Psoas muscle (tissue), 8 donors: ENCODE measurements around the gene TBC1D30. TPM values are rescaled to one million over a fixed set of nuclear protein-coding genes. Genes with fewer than 3 reads are reported as not detected.
"Not testable (repeated sequence)": the region's sequence is repeated elsewhere in the genome, so short reads cannot be mapped to it uniquely, and the experiment has no call there.

Experiments used
- ATAC-seq, 4 donors: fragments of 200-7000 bp; cut with Tn5 transposase; one replicate each; pipeline ENCODE4 v1.9.1; 2020; ENCODE audit warnings: moderate library complexity in 3 of 4, mild to moderate bottlenecking in 2 of 4
- DNase-seq, 2 donors: peaks; one replicate each; pipeline ENCODE4 v3.0.0-alpha.2; 2020
- H3K27ac ChIP-seq: fragments of 200-600 bp; one replicate; pipeline ENCODE4 v1.8.0; 2022
- H3K27me3 ChIP-seq, 3 donors: fragments of 200-600 bp in 1 of 3; one replicate each; pipeline versions ENCODE4 v1.6.1 to v1.8.0; 2013 to 2022; ENCODE audit warnings: low read length in 2 of 3, mild to moderate bottlenecking in 2 of 3, moderate library complexity in 1 of 3; ENCODE audit not compliant: insufficient read depth in 3 of 3
- H3K36me3 ChIP-seq, 2 donors: fragments of 200-600 bp in 1 of 2; one replicate each; pipeline versions ENCODE4 v1.6.1 to v1.8.0; 2013 to 2022; ENCODE audit warnings: low read depth in 1 of 2, mild to moderate bottlenecking in 1 of 2, moderate library complexity in 1 of 2; ENCODE audit not compliant: insufficient read depth in 1 of 2
- H3K4me1 ChIP-seq: fragments of 200-600 bp; one replicate; pipeline ENCODE4 v1.8.0; 2022
- H3K4me3 ChIP-seq: fragments of 200-600 bp; one replicate; pipeline ENCODE4 v1.8.0; 2022; ENCODE audit warnings: mild to moderate bottlenecking
- H3K9me3 ChIP-seq: fragments of 200-600 bp; one replicate; pipeline ENCODE4 v1.8.0; 2022
- CTCF ChIP-seq: fragments of 200-600 bp; IDR thresholded peaks from one replicate; pipeline ENCODE4 v1.8.0; 2022; ENCODE audit warnings: antibody characterized with exemption
- WGBS, 3 donors: extraction: QIAGEN DNeasy Blood & Tissue Kit; methylation state at CpG; one replicate each; pipeline versions ENCODE4 v1.1.6 to v1.1.7; 2013; 5-methylcytosine and 5-hydroxymethylcytosine counted together
- intact Hi-C, 2 donors: fragments of 100-400 bp; cut with DNase I; formaldehyde crosslinking; loops; one replicate each; pipeline versions ENCODE4 v1.11.0 to v1.14.2; 2022
- long read RNA-seq, 2 donors: library from polyadenylated mRNA; unstranded; transcript quantifications; one replicate each; pipeline ENCODE4 v2.0.0, GENCODE V29; 2021
- polyA plus RNA-seq, 3 donors: library from polyadenylated mRNA; stranded (reverse); fragments of 200-250 nt; gene quantifications; one replicate each; pipeline ENCODE4 v1.2.3, GENCODE V29; 2013
- total RNA-seq, 4 donors: library from RNA; stranded (reverse); fragmentation: NEBNext Ultra II Directional in 2 of 4; extraction: Animal tissue kit (Norgen Biotek cat#: 25700) in 2 of 4; gene quantifications; one replicate each; pipeline versions ENCODE4 v1.2.1 to v1.2.4, GENCODE V29; 2021 to 2023
- donor health status: healthy with polysubstance abuse.
- donor health status: DM: no; HTN: no; CAD: no; lungs with moderate emphysema.
- donor health status: Bipolar disorder and iron deficiency.
- donor health status: healthy.
- donor health status: DM: yes; HTN: yes; CAD: no.
- donor health status: DM: no; HTN: no; CAD: no.
- donor health status: DM: no; HTN: no; CAD: no.
- donor health status: DM: yes; HTN: yes; CAD: no.

Gene TBC1D30
- total RNA-seq (1 to 10 TPM in 1 of 4 donors, under 1 TPM in 3; 0.40 to 1.0 (median 0.53) TPM), polyA plus RNA-seq (under 1 TPM; 0.09 to 0.51 (median 0.43) TPM)
- long read RNA-seq, donor 1: 0 reads
- long read RNA-seq, donor 2, partial matches to known transcripts: 0 of 1 reads
- long read RNA-seq, donor 2, other reads (novel, unspliced or antisense): 1 of 1 reads

- peaks cover 4 to 65% (median 17%) of the 10 kb centered on the region in 3 donors for H3K27me3 ChIP-seq
- peak within 1 kb of the TSS; percentile 60 for H3K4me3 ChIP-seq
- DNase-seq (peak in 1 of 2 donors; percentile 25), ATAC-seq (peak; percentile 17 to 59 (median 36))
- no peaks in the 10 kb centered on the region for H3K36me3 ChIP-seq
- intact Hi-C loops: no loop called here
- no peak within 1 kb of the TSS for H3K27ac ChIP-seq
- WGBS, 3 donors: 0 to 1% (median 1%) methylated on average over 54 to 69 of the region's 69 CpGs
- H3K4me1 ChIP-seq: peaks cover 9% of the 10 kb centered on the region
- no peak for TF ChIP-seq CTCF
- peaks cover 9% of the 10 kb centered on the region for H3K9me3 ChIP-seq
These were observed at the start of gene TBC1D30 for GRCh38 chr12:64824500-64825142. Gene TBC1D30 (plus strand): TSS chr12:64824647. CDS start chr12:64824880, 233 bp downstream.

GRCh38 chr12:64775147-64775736 is 49.2 kb upstream of the TBC1D30 start:
- Histone ChIP-seq H3K27me3 (peaks cover 0 to 34% (median 5%) of the 10 kb centered on the region in 3 donors), H3K9me3 (peaks cover 18% of the 10 kb centered on the region)
- DNase-seq, ATAC-seq, intact Hi-C loops, H3K4me3 ChIP-seq, H3K4me1 ChIP-seq, H3K27ac ChIP-seq, H3K36me3 ChIP-seq: not testable (repeated sequence)

GRCh38 chr12:64779354-64779974 is 45.0 kb upstream of the TBC1D30 start:
- Histone ChIP-seq H3K4me1 (no peaks in the 10 kb centered on the region), H3K9me3 (peaks cover 16% of the 10 kb centered on the region), H3K27ac (no peak overlapping the region), H3K4me3 (no peak overlapping the region), H3K36me3 (no peaks in the 10 kb centered on the region), H3K27me3 (peaks cover 0 to 68% (median 12%) of the 10 kb centered on the region in 3 donors)
- TF ChIP-seq CTCF: no peak
- 71 to 72% (median 71%) methylated on average over 10 of the region's 10 CpGs for WGBS, 3 donors
- DNase-seq: no peak
- intact Hi-C loops: no loop called here
- no peak for ATAC-seq

GRCh38 chr12:64780132-64780530 is 44.3 kb upstream of the TBC1D30 start:
- DNase-seq (no peak), ATAC-seq (no peak)
- WGBS, 3 donors: 14 to 32% (median 17%) methylated on average over 10 to 15 of the region's 15 CpGs
- Histone ChIP-seq H3K9me3 (peaks cover 10% of the 10 kb centered on the region), H3K36me3 (no peaks in the 10 kb centered on the region), H3K27me3 (peaks cover 0 to 75% (median 12%) of the 10 kb centered on the region in 3 donors), H3K4me1 (no peaks in the 10 kb centered on the region), H3K27ac (no peak overlapping the region), H3K4me3 (peak overlapping the region; percentile 70)
- TF ChIP-seq CTCF: no peak
- intact Hi-C loops: no loop called here
